ELR (cell line): ENCODE measurements around the gene UNC5C.

ENCODE experiments used
- DNase-seq: peaks from one replicate; pipeline ENCODE4 v3.0.0-alpha.2; 2015; ENCODE audit warnings: low read depth

Gene UNC5C

DNA sequence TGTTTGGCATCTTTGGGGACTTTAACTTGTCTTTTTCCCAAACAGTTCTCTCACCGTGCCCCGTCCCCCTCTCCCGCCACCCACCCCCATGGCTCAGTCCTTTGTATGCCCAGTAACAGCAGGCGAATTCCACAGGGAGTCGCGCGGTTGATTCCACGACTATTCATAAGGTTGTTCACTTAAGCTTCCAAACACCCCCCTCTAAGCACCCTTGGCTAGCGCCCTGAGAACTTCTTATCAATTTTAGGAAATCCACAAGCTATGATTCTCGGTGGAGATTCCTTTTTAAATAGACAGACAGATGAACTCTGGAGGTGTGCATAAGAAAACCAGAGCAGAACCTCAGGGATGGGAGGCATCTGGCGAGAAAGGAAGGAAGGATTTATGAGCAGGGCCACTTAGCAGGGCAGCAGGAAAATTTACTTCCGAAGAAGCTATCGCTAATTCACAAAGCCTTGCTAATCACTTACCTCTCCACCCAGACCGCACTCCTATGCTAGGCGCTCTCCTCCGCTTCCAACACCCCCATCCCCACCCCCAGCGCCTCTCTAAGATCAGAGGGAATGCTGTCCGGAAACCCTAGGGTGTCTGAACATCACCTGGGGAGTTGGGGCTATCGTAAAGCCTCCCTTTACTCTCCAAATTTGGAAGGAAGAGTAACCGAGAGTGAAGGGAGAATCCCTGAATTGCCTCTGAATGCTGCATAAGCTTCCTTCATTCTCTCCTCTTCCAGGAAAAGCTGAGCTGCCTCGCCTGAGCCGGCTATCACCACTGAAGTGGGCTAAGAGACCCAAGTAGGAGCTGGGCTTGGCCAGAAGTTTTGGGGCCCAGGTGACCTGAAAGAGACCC lies 1.7 kb downstream of the UNC5C start:
- no peak for DNase-seq

GRCh38 chr4:95546221-95546620 lies 2.6 kb downstream of the UNC5C start:
- no peak for DNase-seq

DNA sequence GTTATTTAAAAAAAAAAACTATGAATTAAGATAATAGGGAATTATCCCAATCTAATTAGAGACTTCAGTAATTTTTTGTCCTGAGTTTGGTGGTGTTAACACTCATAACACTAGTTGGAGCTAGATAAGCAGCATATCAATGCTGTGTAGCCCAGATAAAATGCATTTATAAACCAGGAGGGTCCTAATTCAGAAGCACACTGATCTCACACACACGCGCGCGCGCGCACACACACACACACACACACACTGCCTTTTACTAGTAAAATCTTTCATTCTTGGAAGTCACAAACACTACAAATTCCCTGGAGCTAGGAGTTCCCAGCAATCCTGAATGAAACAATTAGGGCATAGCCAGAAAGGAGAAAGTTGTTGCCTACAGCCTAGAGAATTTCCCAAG lies 3.2 kb downstream of the UNC5C start:
- DNase-seq: no peak

DNA sequence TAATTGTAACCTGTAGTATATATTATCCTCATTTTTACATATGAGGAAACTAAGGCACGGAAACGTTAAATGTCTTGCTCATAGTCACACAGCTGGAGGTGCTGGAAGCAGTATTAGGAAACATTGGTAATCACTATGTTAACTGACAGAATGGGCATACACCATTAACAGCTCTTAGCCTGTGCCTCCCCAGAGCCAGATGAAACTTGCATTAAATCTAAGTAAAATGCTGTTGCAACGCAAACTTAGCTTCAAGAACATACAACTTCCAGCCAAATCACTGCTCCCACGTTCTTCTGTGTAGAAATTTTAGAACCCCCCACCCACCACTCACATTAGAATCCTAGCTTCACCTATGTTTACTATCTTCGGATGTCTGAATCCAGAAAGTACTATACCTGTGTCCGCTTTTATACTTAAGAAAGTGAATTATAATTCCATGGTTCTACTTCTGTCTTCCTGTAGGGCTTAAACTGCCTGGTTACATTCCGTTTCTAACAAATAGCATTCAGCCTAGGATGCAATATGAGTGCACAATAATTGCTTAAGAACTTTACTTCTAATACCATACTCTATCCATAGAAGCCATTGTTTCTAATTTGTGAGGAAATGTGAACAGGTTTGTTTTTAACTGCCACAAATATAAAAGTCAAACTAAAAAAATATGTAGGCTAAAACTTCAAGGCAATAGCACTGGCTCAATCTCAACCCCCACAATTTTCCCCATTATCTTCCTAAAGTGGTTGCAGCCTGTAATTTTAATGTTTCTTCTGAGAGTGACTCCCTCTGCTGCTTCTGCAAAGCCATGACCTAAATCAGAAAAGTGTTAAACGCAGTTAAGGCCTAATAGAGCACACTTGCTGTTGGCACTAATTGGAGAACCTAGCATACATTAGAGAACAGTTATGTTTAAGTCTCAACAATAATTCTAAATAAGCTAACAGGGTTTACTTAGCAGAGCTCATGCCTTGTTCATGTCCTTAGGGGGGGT lies 4.4 kb downstream of the UNC5C start:
- no peak for DNase-seq

DNA sequence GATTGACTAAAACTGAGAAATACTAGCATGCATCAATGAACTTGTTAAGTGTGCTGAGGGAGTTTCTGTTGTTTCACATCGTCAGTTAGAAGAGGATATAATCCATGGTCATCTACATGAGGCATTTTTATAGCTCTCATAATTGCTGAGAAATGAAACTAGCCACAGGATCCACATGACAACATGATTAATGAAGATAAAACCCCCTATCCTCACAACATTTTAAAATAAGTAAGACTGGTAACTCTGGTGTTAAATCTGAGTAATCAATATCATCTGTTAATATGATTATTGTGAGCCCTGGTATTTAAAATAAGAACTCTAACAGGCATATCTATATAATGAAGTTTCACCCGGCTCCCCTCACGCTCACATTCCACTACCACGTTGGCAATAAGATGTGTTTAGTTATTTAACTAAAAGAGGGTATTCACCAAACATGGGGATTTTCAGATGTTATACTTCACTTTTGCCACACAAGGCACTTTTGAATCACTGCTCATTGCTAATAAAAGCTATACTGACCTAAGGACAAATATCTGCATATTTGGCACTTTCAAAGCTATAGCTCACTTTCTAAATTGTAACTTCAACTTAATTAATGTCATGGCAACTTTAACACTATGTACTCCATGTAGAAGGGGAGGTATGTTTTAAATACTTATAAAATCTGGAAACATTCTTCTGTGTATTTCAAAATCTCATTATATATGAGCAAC lies 6.7 kb downstream of the UNC5C start:
- DNase-seq: no peak

GRCh38 chr4:95541094-95541493 lies 7.7 kb downstream of the UNC5C start:
- no peak for DNase-seq

DNA sequence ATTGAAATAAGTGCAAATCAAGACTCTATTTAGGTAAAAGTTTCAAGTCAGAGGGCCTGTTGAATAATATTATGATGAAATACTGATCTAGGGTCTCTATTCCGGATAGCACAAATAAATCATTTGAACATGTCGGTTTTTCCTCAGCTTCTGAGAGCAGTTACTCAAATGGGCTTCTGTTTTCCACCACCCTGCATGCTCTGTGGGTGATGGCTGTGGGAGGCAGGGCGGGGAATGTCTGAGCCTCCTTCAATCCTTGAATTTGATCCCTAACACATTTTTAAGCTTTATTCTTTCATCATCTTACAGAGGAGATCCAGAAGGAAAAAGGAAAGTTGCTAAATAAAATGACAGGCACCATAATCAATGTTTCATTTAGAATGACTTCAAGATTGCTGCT lies 8.5 kb downstream of the UNC5C start:
- DNase-seq: no peak

GRCh38 chr4:95539106-95539505 lies 9.7 kb downstream of the UNC5C start:
- no peak for DNase-seq

DNA sequence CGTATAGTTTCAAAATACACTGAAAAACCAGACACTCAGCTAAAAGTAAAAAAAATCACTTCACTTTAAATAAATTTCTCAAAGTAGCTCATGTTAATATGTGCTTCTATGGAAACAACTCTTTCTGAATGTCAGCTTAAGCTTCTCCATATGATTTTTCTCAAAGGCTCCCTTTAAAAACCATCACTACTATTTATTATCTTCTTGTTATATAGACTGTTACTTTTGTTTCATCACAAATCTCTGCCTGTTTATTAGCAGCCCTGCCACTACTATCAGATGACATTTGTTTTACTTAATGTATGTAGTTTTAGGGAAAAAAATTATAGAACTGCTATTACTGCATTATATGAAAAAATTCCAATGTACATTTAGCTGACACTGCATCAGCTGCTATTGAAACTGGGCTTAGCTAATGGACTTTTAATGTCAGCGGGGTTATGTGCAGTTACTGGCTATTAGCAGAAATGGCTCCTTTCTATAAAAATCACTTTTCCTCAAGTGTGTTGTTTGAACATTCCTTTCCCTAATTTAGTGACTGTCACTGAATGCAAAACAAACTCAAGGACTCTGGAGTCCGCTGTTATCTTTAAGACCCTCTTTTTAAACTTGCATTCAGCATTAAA lies 10.8 kb downstream of the UNC5C start:
- no peak for DNase-seq

- no peak for DNase-seq
Measured at GRCh38 chr4:95537191-95537590, 11.6 kb downstream of the UNC5C start.

DNA sequence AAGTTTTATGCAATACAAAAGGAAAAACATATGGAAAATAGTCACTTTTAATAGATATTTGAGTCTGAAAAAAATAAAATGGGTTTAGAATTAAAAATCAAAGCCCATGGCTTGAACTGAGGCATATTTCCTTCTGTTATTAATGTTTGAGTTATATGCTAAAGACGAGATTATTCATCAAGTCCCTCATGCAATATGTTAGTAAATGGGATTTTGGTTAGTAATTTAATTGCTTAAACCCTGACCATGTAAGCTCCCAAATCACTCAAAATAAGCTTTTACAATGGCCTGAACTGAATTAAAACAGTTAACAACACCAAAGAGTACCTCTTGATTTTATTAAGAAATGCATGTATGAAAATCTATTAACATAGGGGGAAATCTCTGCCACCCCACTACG lies 12.1 kb downstream of the UNC5C start:
- no peak for DNase-seq

GRCh38 chr4:95535180-95535579 lies 13.6 kb downstream of the UNC5C start:
- DNase-seq: no peak

- DNase-seq: no peak
Measured at GRCh38 chr4:95534032-95534431, 14.7 kb downstream of the UNC5C start.

DNA sequence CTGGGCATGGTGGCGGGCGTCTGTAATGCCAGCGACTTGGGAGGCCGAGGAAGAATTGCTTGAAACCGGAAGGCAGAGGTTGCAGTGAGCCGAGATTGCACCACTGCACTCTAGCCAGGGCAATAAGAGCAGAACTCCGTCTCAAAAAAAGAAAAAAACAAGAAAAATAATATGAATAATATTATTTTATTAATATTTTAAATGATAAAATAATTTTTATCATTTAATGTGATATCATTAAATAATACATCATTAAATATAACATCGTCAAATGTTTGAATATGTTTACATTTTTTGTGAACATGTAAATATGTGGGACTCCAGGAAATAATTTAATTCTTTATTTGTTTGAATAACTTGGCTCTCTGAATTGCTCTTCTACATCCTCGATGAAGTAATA lies 15.5 kb downstream of the UNC5C start:
- no peak for DNase-seq

DNA sequence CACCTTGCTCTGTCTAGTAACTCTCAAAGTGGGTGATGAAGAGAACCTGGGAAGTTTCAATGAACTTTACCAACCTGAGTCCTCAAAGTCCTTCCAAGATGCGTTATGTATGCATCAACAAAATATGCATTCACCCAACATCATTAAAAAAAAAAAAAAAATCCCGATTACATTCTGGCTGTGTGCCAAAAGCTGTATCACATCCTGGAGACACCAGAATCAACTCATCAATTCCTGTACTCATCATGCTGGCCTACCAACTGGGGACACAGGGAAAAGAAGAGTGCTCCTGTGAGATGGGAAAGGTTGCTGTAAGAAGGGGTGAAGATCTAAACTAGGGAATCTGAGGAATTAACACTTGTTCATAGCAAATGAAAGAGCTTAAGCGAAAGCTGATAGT lies 16.5 kb downstream of the UNC5C start:
- no peak for DNase-seq

DNA sequence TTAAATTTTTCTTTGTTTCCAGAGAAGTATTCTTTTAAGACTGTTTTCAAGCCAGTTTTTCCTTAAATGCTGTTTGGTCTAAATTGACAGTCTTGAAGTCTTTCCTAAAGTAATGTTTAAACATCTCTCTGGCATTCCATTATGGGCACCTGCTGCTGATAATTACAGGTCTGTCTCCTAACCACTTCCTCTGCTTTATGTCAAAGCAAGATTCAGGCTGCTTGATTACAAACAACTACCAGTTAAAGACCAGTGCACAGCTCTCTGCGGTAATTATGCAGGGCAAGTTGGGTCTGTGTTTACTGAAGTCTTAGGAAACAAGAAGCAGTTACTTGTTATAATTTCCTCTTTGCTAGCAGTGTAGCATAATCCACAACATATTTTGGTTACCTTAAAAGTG lies 17.6 kb downstream of the UNC5C start:
- no peak for DNase-seq

GRCh38 chr4:95529946-95530345 lies 18.8 kb downstream of the UNC5C start:
- no peak for DNase-seq

- no peak for DNase-seq
Measured at GRCh38 chr4:95528388-95528948, 20.3 kb downstream of the UNC5C start.

DNA sequence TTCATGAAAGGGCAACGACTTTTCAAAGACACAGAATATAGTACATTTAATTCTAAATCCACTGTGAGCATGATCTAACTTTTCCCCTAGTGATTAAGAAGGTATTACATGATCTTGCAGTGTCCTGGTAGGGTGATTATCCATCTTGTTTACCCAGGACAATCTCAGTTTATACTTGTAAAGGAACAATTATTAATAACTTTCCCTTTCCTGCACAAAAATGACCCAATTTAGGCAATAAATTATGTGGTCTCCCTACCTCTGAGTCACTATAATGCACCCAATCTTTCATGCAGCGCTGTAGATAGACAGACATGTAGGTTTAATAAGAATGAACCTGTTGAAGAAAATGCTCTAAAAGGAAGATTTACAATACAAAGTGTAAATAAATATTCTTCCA lies 22.7 kb downstream of the UNC5C start:
- no peak for DNase-seq

DNA sequence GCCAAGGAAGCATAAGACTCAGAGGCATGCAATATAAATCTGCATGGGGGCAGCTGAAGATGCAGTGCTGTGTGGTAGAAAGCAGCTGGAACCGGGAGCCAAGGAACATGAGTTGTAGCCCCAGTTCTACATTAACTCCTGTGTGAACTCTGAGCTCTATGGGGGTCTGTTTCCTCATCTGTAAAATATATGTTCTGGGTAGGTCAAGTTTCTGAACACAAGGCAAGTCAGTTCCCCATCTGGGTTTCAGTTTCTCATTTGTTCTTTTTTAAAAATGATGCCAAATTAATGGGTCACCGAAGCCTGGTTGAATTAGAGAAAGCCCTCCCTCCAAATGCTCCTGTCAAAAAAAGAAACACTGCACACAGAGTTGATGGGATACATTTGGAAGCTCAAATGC lies 24.0 kb downstream of the UNC5C start:
- DNase-seq: no peak

DNA sequence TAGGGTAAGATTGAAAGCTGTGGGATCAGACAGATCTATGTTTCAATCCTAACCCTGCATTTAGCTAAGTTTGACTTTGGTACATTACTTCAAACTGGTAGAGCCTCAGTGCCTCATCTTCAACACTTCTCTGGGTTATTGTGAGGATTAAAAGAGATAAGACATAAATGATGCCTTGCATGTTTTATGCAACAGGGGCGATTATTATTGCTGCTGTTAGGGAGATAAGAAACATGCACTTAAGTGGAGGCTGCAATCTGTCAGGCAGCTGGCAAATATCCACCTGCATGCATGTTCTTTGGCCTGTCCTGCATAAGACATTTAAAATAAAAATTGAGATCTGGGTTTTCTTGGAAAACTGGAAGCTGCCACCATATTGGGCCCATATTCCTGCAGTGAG lies 24.6 kb downstream of the UNC5C start:
- no peak for DNase-seq
